NCI-H69 (cell line): Measurements from ENCODE around the gene DICER1.

Experiments used
- DNase-seq: peaks from one replicate; lab custom pipeline; 2025; lab: John Stamatoyannopoulos, UW

Gene DICER1

GRCh38 chr14:95039993-95040348 lies 117.4 kb downstream of the DICER1 start:
- DNase-seq, result no peak

GRCh38 chr14:95039259-95039992 lies 117.9 kb downstream of the DICER1 start:
- peak; percentile 41 for DNase-seq

GRCh38 chr14:95038521-95039250 lies 118.6 kb downstream of the DICER1 start:
- DNase-seq, result no peak

GRCh38 chr14:95037273-95037672 lies 120.1 kb downstream of the DICER1 start:
- DNase-seq, result no peak
